NK-92 (cell line): ENCODE data around the gene RFNG.

Source experiments
- DNase-seq: peaks from one replicate; lab custom pipeline; 2025; ENCODE audit not compliant: unreplicated experiment; lab: John Stamatoyannopoulos, UW

The RFNG gene

GRCh38 chr17:82059272-82060000 is 7.8 kb upstream of the RFNG start:
- no peak for DNase-seq

GRCh38 chr17:82058855-82059249 is 7.2 kb upstream of the RFNG start:
- no peak for DNase-seq

- no peak for DNase-seq
These were observed 6.7 kb upstream of the RFNG start for GRCh38 chr17:82058230-82058854.

- no peak for DNase-seq
These were observed 5.4 kb upstream of the RFNG start for GRCh38 chr17:82056729-82057621.

- no peak for DNase-seq
These were observed 4.5 kb upstream of the RFNG start for GRCh38 chr17:82055965-82056728.

GRCh38 chr17:82055023-82055964 is 3.7 kb upstream of the RFNG start:
- no peak for DNase-seq

- DNase-seq: no peak
These were observed 2.9 kb upstream of the RFNG start for GRCh38 chr17:82054351-82055022.

GRCh38 chr17:82053556-82054263 is 2.1 kb upstream of the RFNG start:
- no peak for DNase-seq

GRCh38 chr17:82053130-82053529 is 1.5 kb upstream of the RFNG start:
- no peak for DNase-seq

GRCh38 chr17:82052638-82053059 is 1.0 kb upstream of the RFNG start:
- DNase-seq: no peak

- no peak for DNase-seq
These were observed 610 bp downstream of the RFNG start for GRCh38 chr17:82050761-82051641.

- DNase-seq: no peak
These were observed 1.4 kb downstream of the RFNG start for GRCh38 chr17:82050152-82050760.

- no peak for DNase-seq
These were observed 2.1 kb downstream of the RFNG start for GRCh38 chr17:82049521-82049971.

- DNase-seq: no peak
These were observed 2.5 kb downstream of the RFNG start for GRCh38 chr17:82049106-82049505.

- no peak for DNase-seq
These were observed 3.0 kb downstream of the RFNG start for GRCh38 chr17:82048571-82048971.

- no peak for DNase-seq
These were observed 3.6 kb downstream of the RFNG start for GRCh38 chr17:82047914-82048570.

GRCh38 chr17:82047379-82047778 is 4.2 kb downstream of the RFNG start:
- DNase-seq: no peak
